AG09309 (cell line): ENCODE data around the gene KRTAP5-2.

Experiments
- DNase-seq: peaks from one replicate; pipeline ENCODE4 v3.0.0-alpha.2; 2010; ENCODE audit warnings: low read depth
- H3K4me3 ChIP-seq: 2 replicates; pipeline ENCODE4 v1.5.1; 2011; ENCODE audit warnings: mild to moderate bottlenecking, low read depth, low read length, moderate library complexity; ENCODE audit not compliant: control insufficient read depth
- CTCF ChIP-seq: IDR thresholded peaks from 2 replicates; pipeline ENCODE4 v1.5.1; 2011; ENCODE audit warnings: mild to moderate bottlenecking, low read depth, low read length, inconsistent platforms; ENCODE audit not compliant: insufficient read depth, control insufficient read depth; ENCODE audit errors: missing control alignments

Gene KRTAP5-2

DNA sequence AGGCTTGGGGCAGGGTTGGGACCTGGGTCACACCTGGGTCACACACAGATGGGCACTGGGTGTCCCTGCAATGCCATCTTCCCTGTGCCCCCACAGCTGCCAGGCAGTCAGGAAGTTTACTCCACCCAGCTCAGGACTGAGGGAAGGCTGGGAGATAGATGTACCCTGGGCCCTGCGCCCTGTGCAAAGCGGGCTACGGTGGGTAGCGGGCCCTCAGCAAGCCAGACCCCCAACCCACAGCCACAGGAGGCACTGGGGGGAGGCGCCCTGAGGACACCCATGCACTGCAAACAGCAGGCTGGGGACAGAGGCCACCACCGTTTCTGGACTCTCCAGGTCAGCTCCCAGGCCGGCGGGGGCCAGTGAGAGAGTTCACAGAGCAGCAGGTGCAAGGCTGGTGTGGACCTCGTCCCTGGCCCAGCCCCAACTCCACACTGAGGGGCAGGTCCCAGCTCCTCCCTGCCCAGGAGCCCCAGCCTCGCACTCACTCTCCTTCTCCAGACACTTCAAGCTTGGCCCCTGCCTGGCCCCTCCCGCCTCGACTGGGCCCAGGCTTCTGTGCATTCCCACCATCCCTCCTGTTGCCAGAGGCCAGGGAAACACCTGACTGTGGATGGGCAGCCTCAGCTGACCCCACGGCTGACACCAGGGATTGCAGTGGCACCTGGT lies 30.9 kb downstream of the KRTAP5-2 start:
- no peak overlapping the region for H3K4me3 ChIP-seq
- no peak for DNase-seq
- TF ChIP-seq CTCF, result no peak

- no peak for DNase-seq
- no peak overlapping the region for H3K4me3 ChIP-seq
- TF ChIP-seq CTCF, result no peak
These were observed 31.6 kb downstream of the KRTAP5-2 start for GRCh38 chr11:1566381-1567051.

GRCh38 chr11:1565904-1566247 lies 32.2 kb downstream of the KRTAP5-2 start:
- H3K4me3 ChIP-seq, result no peak overlapping the region
- DNase-seq, result no peak
- no peak for TF ChIP-seq CTCF

GRCh38 chr11:1565173-1565903 lies 32.8 kb downstream of the KRTAP5-2 start:
- H3K4me3 ChIP-seq, result no peak overlapping the region
- no peak for DNase-seq
- TF ChIP-seq CTCF, result no peak

DNA sequence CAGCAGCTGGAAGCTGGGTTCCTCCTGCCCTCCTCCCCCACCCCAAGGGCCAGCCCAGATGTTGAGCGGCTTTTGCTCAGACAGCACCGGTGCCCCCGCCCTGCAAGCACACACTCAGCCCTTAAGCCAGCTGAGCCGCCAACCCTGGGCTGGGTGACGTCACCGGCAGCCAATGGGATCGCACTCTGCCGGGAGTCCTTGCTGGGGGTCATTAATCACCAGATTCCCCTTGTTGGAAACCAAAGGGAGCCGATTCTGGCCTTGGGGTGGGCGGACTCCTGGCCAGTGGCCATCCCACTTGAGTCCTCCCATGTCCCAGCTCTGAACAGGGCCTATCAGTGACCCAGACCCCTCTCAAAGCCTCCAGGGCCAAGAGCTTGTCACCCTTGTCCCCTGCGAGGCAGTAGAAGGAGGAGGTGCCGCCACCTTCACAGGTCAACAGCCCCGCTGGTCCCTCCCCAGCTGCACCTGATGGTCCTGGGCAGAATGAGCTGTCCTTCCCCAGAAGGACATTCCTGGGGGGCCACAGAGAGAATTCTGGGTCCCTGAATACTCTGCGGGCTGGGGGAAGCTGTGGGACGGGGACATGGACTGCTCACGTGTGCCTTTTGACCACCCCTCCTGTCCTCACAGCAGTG lies 33.4 kb downstream of the KRTAP5-2 start:
- DNase-seq, result peak; percentile 32
- TF ChIP-seq CTCF, result no peak
- H3K4me3 ChIP-seq, result no peak overlapping the region

DNA sequence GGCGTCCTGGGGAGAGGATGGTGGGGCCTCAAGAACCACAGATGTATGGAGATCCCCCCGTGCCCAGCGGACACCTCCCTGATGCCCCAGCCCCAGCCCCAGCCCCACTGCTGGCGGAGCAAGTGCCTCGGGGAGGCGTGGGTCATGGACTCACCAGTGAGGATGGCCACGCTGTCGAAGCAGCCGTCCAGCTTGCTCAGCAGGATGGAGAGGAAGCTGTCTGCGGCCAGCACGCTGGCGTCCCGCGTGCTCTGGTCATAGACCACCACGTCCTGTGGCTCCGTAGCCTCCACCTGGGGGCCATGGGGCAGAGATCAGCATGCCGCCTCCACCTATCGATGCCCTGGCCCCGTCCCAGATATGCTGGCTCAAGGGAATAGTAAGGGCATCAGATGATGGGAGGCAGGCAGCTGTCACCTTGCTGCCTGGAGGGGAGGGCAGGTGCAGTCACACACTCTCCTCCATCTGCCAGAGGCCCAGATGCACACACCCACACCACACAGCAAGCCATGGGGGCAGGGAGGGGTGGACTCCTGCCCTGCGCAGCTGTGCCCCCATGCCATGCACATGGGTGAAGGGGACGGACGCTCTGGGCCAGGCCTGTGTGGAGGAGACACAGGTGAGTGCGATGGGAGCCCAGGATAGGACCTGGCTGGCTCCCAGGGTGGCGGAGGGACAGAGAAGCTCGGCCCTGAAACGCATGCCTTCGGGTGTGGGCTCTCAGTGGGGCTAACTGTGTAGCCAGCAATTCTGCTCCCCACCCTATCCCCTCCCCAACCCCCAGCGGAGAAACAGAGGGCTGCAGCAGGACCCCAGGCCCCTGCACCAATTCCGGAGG lies 34.2 kb downstream of the KRTAP5-2 start:
- TF ChIP-seq CTCF, result no peak
- DNase-seq, result no peak
- no peak overlapping the region for H3K4me3 ChIP-seq
